ENCODE results near the gene PATE4.
"Not testable (repeated sequence)": the region's sequence is repeated elsewhere in the genome, so short reads cannot be mapped to it uniquely, and the experiment has no call there.

Gene PATE4

DNA sequence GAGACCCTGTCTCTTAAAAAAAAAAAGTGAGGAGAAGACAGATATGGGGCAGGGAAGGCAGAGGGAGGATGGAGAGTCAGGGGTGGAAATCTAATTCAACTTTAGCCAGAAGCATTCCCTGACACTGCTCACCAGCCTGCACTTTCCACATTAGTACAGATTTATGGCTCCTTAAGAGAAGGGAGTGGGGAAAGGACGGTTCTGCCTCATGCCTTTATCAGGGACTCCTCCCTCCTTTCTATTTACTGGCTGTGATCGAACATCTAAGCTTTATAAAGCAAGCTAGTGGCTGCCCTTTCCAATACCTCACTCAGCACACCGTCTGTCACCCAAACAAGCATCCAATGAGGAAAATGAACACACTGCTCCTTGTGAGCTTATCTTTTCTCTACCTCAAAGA lies at the start of gene PATE4:
PATE4 (plus strand) TSS at position 301 of the 400 bp plus-strand sequence; CDS start at position 345, 44 bp downstream.
- no peak for DNase-seq

GRCh38 chr11:125784678-125785077 lies 48.4 kb upstream of the PATE4 start:
- no peak for DNase-seq

DNA sequence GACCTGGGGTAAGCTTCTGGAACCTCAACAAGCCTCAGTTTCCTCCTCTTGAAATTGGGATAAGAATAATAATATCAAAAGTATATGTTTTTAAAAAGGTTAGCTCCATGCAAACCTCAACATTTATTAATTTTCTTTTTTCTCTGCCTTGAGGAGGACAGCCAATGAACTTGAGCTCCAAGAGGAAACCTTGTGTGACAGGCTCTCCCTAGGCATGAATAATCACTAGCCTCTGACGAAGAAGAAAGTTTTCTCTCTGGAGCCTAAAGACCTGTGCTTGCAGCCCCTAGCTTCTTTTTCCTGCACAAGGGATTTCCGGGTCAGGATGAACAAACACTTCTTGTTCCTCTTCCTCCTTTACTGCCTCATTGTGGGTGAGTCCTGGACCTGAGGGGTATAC lies 45.3 kb upstream of the PATE4 start, which contains the start of gene PATE3:
PATE3 (plus strand) TSS at position 301 of the 400 bp plus-strand sequence; CDS start at position 326, 25 bp downstream.
- no peak for DNase-seq

GRCh38 chr11:125790825-125791224 lies 42.3 kb upstream of the PATE4 start:
- DNase-seq, result no peak

GRCh38 chr11:125797641-125798040 lies 35.5 kb upstream of the PATE4 start:
- DNase-seq, result no peak

- DNase-seq, result no peak
Measured at GRCh38 chr11:125799808-125800207, 33.3 kb upstream of the PATE4 start.

GRCh38 chr11:125802387-125802786 lies 30.7 kb upstream of the PATE4 start:
- DNase-seq, result no peak

GRCh38 chr11:125807909-125808308 lies 25.2 kb upstream of the PATE4 start:
- no peak for DNase-seq

DNA sequence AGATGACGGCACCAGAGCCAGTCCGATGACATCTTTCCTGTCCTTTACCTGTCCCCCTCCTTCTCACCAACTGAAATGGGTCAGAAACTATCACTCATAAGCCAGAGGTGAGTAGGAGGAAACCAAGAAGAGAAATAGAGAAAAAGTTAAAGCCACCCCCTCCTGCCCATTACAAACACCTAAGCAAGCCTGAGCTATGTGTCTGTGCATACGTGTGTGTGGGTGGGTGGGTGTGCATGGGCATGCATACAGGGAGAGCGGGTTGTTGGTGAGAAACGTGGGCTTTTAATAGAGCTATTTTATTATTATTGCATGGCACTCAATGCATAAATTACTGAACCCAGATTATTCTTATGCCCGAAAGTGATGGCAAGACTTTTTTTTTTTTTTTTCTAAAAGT lies 2.6 kb downstream of the PATE4 start:
- DNase-seq, result no peak

DNA sequence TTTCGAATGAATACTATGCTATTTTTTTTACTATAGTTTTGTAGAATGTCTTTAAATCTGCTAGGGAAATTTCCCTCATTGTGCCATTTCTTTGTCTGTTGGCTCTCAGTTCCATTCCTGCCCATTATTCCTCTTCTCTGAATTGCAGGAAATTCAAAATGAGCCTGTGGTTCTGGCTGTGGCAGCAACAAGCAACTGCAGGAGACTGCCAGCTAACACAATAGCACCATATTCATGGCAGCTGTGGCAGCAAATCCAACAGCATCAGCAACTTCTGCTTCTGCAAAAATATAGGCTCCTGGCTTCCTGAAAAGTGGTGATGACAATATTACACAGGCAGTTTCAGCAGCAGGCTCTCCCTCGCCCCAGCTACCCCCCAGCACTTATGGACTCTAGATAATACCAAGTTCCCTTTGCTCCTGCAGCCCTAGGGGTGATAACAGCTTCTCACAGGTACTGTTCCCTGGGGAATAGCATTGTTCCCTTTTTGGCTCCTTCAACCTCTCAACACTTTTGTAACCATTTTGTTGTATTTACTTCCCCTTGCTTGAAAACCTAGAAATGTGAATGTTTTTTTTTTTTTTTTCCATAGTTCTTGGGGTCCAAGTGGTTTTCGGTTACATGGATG lies 9.3 kb downstream of the PATE4 start:
- DNase-seq, result no peak

- no peak for DNase-seq
Measured at GRCh38 chr11:125846188-125846587, 13.1 kb downstream of the PATE4 start.

GRCh38 chr11:125857670-125858069 lies 24.6 kb downstream of the PATE4 start:
- DNase-seq, result not testable (repeated sequence)

GRCh38 chr11:125862786-125863185 lies 29.7 kb downstream of the PATE4 start:
- not testable (repeated sequence) for DNase-seq

DNA sequence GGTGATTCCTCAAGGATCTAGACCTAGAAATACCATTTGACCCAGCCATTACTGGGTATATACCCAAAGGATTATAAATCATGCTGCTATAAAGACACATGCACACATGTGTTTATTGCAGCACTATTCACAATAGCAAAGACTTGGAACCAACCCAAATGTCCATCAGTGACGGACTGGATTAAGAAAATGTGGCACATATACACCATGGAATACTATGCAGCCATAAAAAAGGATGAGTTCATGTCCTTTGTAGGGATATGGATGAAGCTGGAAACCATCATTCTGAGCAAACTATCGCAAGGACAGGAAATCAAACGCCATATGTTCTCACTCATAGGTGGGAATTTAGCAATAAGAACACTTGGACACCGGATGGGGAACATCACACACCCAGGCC lies 32.2 kb downstream of the PATE4 start:
- DNase-seq, result not testable (repeated sequence)

DNA sequence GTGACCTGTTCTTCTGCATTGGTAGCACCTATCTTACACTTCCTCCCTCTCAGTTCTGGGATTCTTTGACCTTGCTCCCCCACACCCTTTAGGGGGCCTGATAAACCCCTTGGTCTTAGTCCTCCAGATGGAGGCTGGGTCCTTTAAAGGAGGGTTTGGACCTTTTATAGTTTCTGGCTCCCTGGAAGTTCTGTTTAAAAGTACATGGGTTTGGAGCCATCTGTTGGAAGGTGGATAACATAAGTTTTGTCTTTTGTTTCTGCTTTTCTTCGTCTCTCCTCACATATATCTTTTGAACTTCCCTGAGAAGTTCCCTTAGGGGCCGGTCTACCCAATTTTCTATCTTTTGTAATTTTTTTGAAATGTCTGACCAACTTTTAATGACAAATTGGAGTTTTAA lies 36.4 kb downstream of the PATE4 start:
- DNase-seq, result no peak

- no peak for DNase-seq
Measured at GRCh38 chr11:125871391-125872137, 38.4 kb downstream of the PATE4 start.

- DNase-seq, result no peak
Measured at GRCh38 chr11:125872138-125872491, 39.0 kb downstream of the PATE4 start.

DNA sequence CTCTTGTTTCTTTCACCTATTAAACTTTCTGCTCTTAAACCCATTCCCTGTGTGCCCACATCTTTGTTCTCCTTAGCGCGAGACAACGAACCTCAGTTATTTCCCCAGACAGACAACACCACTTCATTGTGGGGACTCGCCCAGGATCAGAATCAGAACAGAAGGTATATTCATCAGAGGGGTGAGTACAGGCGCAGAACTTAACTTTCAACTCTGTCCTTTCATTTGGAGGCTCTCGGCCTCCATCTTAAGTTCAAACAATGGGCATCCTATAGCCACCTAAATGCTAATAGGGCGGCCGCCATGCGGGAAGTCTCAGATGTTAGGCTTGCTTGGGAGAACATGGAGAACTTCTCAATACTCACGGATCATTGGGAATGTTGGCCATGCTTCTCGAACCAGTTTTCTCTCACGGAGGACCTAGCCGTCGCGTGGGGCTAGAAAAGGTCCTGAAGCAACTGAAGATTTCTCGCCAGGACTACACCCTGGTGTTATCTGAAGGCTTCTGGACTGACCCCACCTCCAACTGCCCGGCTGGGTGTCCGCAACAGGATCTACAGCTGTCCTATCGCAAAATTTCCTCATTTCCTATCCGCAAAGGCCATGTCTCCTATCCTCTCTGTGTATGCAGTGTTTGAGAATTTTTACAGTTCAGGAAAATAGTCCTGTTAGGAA lies 40.9 kb downstream of the PATE4 start:
- DNase-seq, result no peak

- peak; percentile 55 for DNase-seq
Measured at GRCh38 chr11:125874556-125875124, 41.5 kb downstream of the PATE4 start.

GRCh38 chr11:125881291-125881690 lies 48.2 kb downstream of the PATE4 start:
- DNase-seq, result no peak

DNA sequence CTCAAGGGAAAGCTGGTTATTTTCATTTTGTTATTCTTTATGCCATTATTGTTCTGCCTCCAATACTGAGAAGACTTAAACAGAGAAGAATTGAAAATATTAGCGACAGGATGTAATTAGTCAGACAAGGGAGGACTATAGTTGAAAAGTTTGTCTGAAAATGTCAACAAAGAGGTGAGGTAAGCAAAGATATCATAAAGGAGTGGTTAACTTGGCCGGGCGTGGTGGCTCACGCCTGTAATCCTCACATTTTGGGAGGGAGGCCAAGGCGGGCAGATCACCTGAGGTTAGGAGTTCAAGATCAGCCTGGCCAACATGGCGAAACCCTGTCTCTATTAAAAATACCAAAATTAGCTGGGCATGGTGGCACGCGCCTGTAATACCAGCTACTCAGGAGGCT lies 50.3 kb downstream of the PATE4 start:
- DNase-seq, result no peak

DNA sequence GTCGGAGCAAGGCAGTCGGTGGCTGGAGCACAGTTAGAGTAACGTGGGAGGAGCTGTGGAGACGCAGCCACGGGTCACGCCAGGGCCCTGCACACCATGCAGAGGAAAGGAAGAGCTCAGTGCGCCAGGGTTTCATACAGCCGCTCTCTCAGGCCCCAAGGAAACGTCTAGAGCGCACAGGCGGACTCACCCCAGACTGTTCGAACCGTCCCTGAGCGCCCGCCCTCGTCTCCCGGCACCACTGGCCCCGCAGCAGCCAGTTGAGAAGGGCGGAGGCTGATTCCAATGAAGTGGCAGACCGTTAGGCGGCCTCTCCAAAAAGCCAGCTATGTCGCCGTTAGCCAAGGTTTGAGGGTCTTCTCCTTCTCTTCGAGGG lies 53.9 kb downstream of the PATE4 start:
- DNase-seq, result no peak
